GM18508 (cell line): Measurements from ENCODE around the gene FAM177A1.
"Not testable (repeated sequence)": the region's sequence is repeated elsewhere in the genome, so short reads cannot be mapped to it uniquely, and the experiment has no call there.

Experiments
- ATAC-seq: cut with Tn5 transposase; IDR thresholded peaks from one replicate; pipeline ENCODE4 v1.9.1; 2021; ENCODE audit warnings: moderate number of reproducible peaks; ENCODE audit not compliant: insufficient read depth, unreplicated experiment

FAM177A1 gene

DNA sequence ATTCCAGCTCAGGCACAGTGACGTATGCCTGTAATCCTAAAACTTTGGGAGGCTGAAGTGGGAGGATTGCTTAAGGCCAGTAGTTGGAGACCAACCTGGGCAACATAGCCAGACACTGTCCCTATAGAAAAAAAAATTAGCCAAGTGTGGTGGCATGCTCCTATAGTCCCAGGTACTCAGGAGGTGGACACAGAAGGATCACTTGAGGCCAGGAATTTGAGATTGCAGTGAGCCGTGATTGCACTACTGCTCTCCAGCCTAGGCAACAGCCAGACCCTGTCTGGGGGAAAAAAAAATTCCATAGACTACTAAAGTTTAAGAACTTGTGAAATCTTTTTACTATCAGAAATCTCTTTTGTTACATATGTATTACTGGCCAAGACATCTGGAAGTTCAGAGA lies 6.6 kb downstream of the FAM177A1 start:
- ATAC-seq = no peak

DNA sequence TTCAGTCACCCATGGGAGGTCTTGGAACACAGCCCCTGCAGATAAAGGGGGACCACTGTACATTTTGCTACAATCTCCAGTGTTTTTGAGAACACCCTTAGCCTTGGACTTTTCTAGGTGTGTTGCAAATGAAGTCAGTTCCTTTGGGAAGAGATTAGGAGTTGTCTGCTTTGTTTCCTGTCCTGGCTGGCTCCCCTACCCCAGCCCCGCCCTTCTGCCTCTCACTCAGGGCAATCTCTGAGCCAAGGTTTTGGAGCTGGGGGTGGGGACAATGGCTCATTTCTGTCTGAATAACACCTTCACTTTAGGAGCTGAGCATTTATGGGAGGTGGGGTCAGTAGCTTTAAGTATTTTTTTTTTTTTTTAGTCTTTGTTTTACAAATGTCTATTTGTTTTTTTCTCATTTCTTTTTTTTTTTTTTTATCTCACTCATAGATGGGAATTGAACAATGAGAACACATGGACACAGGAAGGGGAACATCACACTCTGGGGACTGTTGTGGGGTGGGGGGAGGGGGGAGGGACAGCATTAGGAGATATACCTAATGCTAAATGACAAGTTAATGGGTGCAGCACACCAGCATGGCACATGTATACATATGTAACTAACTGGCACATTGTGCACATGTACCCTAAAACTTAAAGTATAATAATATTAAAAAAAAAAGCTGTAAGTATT lies 15.2 kb downstream of the FAM177A1 start:
- not testable (repeated sequence) for ATAC-seq

DNA sequence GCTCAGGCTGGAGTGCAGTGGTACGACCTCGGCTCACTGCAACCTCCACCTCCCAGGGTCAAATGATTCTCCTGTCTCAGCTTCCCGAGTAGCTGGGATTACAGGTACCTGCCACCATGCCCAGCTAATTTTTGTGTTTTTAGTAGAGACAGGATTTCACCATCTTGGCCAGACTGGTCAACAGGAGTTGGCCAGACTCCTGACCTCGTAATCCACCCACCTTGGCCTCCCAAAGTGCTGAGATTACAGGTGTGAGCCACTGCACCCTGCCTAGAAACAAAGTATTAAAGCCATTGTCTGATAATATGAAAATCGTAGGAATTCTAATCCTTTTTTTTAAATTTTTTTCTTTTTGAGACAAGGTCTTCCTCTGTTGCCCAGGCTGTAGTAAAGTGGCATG lies 19.7 kb downstream of the FAM177A1 start:
- not testable (repeated sequence) for ATAC-seq

DNA sequence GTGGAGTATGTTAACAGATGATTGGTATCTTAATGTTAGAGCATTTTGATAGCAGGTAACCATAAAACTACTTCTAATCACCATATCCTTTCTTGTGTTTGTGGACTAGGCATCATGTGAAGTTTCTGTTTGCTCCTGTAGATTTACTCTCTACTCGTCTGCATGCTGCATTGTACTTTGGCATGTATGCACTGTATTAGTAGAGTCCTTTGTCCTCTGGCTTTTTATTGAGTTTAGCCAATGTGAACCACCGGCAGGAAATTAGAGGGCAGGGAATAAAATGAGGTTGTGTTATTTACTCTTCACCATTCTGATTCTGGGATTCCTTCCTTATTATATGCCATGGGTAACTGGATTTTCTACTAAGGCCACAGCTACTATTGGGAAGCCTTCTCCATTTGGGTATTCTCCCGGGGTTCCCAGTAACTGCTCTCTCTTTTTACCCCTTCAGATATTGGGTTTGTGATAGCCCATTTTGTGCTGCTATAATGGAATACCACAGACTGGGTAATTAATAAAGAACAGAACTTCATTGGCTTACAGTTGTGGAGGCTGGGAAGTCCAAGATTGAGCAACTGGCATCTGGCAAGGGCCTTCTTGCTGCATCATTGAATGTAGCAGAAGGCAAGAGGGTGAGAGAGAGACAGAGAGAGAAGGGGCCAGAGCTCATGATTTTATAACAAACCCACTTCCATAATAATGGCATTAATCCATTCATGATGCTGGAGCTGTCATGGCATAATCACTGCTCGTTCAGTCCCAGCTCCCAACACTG lies 22.4 kb downstream of the FAM177A1 start:
- ATAC-seq = no peak

DNA sequence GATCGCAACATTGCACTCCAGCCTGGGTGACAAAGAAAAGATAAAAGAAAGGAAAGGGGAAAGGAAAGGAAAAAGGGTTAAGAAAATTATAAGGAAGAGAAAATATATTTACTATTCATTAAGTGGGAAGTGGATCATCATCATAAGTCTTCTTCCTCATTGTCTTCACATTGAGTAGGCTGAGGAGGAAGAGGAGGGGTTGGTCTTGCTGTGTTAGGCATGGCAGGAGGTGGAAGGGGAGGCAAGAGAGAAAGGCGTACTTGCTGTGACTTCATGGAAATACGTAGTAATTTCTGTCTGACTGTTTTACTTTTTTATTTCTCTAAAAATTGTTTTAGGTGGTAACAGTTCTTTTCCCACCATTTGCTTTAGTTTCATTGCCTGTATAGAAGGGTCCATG lies 26.2 kb downstream of the FAM177A1 start:
- ATAC-seq = no peak

DNA sequence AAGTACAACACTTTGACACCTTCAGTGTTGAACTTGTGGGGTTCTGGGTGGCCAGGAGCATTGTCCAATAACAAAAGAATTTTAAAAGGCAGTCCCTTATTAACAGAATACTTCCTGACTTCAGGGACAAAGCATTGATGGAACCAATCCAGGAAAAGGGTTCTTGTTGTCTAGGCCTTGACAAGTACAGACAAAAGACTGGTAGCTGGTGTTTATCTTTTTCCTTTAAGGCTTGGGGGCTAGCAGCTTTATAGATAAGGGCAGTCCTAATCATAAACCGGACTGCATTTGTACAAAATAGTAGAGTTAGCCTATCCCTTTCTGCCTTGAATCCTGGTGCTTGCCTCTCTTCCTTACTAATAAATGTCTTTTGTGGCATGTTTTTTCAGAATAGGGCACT lies 27.4 kb downstream of the FAM177A1 start:
- no peak for ATAC-seq

DNA sequence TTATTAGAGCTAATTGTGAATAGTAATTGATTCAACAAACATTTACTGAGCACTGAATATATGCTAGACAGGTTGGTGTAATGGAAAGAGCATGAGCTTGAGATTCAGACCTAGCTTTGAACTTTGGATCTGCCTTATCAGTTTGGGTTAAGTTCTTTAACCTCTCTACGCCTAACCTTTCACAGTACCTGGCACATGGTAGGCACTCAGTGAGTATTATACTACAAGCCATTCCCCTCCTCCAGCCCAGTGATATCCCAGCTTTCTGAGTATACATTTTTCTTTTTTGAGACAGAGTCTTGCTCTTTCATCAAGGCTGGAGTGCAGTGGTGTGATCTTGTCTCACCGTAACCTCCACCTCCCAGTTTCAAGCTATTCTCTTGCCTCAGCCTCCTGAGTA lies 32.0 kb downstream of the FAM177A1 start:
- no peak for ATAC-seq

DNA sequence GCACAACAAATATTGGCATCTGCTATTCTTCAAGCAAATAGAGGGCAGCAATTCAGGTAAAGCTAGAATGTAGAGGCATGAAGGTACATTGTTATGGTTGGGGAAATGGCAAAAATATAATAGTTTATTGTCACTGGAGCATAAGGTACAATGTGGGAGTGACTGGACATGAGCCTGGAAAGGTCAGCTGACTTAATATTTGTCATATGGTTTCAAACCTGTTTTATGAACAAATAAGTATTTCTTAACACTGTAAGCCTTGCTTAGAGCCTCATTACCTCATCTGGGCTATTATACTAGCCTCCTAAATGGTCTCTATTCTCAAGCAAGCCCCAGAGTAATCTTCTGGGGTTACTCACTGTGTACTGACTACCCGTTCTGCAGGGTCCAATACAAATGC lies 33.7 kb downstream of the FAM177A1 start:
- no peak for ATAC-seq

DNA sequence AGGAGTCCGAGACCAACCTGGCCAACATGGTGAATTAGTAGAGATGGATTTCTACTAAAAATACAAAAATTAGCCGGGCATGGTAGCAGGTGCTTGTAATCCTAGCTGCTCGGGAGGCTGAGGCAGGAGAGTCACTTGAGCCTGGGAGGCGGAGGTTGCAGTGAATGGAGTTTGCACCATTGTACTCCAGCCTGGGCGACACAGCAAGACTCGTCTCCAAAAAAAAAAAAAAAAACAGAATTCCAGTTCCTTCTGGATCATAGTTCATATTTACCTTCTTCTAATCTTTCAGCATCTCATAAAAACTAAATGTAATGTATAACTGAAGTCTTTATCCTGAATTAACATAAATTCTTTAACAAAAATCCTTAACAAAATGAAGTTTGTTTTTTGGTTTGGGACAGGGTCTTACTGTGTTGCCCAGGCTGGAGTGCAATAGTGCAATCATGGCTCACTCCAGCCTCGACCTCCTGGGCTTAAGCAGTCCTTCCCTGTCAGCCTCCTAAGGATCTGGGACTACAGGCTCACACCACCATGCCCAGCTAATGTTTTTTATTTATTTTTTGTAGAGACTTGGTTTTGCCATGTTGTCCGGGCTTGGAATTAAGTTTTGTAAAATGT lies 37.6 kb downstream of the FAM177A1 start:
- ATAC-seq = no peak

DNA sequence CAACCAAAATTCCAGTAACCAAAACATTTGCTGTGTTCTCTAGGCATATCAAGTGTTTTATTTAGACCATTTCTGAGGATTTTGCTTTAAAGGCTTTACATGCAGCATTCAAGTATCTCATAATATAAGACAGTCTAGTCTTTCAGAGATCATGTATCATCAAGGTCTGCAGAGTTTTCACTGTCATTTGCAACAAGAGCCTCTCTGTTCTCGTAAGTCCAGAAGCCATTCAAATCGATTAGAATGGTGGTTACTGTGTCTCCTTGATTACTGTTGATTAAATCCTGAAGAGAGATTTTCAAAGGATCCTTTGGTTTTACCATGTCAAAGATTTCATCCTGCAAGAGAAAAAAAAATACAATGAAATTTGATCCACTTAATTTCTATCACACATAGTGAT lies 39.4 kb downstream of the FAM177A1 start:
- no peak for ATAC-seq

DNA sequence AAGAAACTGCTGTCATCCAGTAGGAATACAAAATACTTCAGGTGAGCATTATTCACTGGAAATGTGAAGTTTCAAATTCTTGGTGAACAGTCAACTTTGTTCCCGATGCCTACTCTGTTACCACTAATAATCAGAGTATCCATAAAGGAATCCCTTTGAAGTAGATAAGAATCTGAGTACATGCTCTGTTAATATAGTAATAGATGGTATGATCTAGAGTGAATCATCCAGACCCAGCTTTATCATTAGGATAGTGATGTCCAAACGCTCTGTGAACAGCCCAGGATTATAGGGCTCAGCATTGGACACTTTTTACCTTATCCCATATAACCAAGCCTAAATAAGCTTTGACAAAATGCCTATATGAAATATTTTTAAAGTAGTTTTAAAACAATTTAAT lies 42.4 kb downstream of the FAM177A1 start:
- ATAC-seq = no peak

DNA sequence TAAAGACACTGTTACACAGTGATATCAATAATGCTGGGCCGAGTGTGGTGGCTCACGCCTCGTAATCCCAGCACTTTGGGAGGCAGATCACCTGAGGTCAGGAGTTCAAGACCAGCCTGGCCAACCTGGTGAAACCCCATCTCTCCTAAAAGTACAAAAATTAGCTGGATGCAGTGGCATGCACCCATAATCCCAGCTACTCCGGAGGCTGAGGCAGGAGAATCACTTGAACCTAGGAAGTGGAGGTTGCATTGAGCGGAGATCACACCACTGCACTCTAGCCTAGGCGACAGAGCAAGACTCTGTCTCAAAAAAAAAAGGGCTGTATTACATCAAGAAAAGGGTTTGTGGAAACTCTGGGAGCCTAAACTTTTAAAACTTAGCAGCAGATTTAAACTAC lies 48.6 kb downstream of the FAM177A1 start:
- ATAC-seq = not testable (repeated sequence)

DNA sequence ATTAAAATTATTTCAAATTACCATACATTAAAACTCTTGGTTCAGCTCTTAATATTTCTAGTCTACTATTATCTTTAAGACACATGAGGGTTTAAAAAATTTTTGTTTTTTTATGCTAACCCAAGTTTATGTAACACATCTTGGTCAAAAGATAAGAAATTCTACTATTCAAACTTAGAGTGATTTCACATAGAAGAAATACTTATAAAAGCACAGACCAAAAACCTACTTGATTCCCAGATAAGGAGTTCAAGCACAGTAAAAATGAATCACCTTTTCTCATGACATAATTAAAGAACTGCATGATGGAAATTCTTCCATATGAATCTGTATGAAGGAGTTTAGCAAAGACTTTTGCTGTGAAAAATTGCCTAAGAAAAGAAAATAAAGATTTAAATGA lies 61.8 kb downstream of the FAM177A1 start:
- no peak for ATAC-seq

DNA sequence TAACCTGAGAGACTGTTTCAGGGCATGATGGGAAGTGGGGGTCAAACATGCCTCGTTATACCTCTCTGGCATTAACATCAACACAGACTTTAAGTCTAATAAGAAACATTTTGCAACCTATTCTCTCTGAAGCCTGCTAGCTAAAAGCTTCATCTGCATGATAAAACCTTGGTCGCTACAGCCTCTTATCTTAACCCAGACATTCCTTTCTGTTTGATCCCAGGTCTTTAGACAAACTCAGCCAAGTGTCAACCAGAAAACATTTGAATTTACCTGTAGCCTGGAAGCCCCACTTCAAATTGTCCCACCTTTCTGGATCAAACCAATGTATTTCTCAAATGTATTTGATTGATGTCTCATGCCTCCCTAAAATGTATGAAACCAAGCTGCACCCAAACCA lies 66.6 kb downstream of the FAM177A1 start:
- no peak for ATAC-seq

DNA sequence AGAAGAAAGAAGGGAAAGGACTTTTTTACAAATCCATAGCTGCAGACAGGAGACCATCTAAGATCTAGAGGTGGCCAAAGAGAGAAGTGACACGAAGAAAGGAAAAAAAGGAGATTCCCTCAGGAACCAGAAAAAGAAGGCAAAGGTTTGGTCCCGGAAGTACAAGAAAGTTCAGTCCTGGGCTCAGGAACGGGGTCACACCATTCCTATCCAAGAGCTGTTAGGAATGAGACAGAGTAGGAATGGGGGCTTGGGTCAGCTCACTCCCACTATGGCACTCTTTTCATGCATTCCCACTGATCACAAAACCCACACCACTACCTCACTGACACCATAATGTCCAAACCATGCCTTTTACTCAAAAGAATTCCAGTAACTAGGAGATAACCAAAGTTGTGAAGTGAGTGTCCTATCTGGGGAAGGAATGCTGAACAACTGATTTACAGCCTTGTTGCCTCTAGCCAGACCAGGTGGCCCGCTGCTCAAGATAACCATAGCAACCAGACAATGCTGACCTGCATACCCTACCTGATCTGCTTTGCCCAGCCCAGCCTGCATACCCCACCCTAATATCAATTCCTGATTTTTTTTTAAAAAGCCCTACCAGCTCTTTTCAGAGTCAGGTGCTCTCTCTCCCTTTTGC lies 67.4 kb downstream of the FAM177A1 start:
- ATAC-seq = no peak

DNA sequence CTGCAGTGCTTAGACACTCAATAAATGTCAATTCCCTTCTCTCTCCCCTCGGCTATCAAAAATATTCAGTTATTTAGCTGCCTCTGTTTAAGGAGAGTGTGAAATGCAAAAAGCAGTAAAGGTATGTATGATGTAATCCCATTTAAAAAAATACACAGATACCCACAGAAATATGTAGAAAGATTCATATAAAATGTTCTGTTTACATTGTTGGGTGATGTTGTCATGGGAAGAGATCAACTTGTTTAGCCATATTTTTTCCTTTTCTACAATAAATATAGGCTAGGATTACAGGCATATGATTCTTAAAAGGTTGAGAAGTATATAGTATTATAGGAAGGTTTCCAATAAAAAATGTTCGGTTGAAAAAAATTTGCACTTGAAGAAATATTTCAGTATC lies 68.0 kb downstream of the FAM177A1 start:
- ATAC-seq = no peak

DNA sequence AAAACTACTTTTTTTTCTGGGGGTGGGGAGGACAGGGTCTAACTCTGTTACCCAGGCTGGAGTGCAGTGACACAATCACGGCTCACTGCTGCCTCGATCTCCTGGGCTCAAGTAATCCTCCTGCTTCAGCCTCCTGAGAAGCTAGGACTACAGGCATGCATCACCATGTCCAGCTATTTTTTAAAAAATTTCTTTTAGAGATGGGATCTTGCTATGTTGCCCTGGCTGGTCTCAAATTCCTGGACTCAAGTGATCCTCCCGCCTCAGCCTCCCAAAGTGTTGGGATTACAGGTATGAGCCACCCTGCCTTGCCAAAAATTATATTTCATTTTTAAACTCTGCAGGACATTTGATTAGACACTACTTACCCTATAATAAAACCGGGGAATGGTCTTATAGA lies 70.2 kb downstream of the FAM177A1 start:
- ATAC-seq = no peak

DNA sequence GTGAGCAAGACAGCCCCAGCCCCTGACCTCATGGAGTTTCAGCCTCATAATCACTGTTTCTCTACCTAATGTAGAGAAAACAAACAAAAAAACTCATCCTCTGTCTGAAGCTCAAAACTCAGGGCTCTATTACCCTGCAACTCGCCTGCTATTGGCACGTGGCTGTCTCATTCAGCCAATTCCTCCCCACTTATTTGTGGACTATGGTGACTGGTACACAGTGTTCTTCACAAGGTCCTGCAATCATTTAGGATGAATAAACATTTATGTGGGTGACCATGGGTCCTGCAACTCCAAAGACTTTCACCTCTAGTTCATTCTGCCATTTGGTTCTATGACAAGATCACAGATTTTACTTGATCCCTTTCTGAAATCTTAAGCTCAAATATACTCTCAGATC lies 71.0 kb downstream of the FAM177A1 start:
- no peak for ATAC-seq

DNA sequence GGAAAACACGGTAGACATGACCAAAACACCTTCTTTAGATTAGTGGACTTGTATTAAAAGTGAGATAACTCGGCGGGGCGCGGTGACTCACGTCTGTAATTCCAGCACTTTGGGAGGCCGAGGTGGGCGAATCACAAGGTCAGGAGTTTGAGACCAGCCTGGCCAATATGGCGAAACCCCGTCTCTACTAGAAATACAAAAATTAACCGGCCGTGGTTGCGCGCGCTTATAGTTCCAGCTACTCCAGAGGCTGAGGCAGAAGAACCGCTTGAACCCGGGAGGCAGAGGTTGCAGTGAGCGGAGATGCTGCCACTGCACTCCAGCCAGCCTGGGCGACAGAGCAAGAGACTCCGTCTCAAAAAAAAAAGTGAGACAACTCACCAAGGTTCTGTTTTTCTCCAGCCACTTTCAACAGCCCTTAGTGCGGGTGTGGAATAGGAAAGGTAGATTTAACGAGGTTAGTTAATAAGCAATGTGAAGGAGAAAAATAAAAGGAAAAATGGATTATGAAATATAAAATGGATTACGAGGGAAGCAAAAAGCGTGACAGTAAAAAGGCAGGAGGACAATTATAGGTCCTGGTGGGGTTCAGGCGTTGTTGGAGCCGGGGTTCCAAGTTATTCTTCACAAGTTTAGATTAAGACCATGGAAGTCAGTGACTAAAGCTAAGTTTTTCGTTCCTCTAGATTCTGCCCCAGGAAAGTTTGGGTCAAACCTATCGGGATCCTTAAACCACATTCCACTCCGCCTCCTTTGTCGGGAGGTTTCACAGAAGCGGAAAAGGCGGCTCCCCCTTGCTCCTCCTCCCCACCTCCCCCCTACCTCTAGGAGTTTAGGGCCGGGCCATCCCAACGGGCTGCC lies 75.2 kb downstream of the FAM177A1 start:
- no peak for ATAC-seq
